OCI-LY1 (cell line): Measurements from ENCODE around the gene TGOLN2.

Experiments
- EZH2 ChIP-seq: fragments of 200-600 bp; sonication (generic), shearing (Covaris generic); IDR thresholded peaks from 2 replicates; pipeline ENCODE4 v1.8.0; 2017; ENCODE audit warnings: borderline replicate concordance, mixed run types, mild to moderate bottlenecking, antibody characterized with exemption, low read length, moderate library complexity, mixed read lengths
- TF ChIP-seq, protein P1 (sequence below): fragments of 200-600 bp; sonication (generic), shearing (Covaris generic); IDR thresholded peaks from 2 replicates; pipeline ENCODE4 v1.5.1; 2017; ENCODE audit warnings: mild to moderate bottlenecking, antibody characterized with exemption, low read length, moderate library complexity, mixed read lengths

DNA sequence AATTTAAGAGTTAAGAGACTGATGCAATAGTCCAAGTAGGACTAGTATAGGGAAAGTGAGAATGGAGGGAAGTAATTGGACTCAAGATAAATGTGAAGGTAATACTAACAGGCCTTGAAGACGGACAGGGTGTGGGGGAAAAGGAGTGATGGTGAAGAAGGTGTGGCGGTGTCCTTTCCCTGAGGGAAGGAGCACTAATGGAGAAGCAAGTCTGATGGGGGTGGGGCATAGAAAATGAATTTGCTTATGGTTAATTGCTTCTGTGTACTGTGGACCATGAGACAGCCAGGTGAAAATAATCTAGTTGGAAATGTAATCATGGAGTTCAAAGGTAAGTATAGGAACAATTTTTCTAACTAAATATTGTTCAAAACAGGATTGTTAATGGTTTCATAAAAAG lies 7.1 kb upstream of the TGOLN2 start:
- TF ChIP-seq, protein P1, sequence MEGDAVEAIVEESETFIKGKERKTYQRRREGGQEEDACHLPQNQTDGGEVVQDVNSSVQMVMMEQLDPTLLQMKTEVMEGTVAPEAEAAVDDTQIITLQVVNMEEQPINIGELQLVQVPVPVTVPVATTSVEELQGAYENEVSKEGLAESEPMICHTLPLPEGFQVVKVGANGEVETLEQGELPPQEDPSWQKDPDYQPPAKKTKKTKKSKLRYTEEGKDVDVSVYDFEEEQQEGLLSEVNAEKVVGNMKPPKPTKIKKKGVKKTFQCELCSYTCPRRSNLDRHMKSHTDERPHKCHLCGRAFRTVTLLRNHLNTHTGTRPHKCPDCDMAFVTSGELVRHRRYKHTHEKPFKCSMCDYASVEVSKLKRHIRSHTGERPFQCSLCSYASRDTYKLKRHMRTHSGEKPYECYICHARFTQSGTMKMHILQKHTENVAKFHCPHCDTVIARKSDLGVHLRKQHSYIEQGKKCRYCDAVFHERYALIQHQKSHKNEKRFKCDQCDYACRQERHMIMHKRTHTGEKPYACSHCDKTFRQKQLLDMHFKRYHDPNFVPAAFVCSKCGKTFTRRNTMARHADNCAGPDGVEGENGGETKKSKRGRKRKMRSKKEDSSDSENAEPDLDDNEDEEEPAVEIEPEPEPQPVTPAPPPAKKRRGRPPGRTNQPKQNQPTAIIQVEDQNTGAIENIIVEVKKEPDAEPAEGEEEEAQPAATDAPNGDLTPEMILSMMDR, result no peak
- no peak for TF ChIP-seq EZH2
